ENCODE data around the gene PPHLN1. TPM values are rescaled to one million over a fixed set of nuclear protein-coding genes. Genes with fewer than 3 reads are reported as not detected.

PPHLN1 gene
- total RNA-seq, 2 donors from 2014 or later: 66.6 to 77.6 TPM

DNA sequence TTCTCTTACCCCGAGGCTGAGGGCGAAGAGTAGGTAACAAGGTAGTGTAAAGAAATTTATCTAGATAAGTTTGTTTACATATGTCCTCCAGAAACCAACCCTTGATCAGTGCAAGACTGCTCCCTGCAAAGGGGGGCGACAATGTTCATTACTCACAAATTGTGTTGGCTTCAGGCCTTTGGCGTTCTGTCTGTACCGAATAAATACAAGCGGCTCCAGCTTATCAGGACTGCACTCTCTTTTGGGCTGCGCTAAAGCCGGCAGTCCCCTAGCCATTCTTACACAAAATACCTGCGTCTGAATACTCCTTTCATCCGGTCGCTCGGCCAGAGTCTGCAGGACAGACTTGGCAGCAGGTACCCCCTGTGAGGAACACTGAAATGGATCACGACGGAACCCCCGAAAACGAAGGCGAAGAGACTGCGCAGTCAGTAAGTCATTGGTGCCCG, 116.4 kb downstream of the PPHLN1 start:
- H3K4me1 Mint-ChIP-seq: peaks cover 28% of the 10 kb centered on the region
- Histone ChIP-seq H3K27ac (ENCODE audit: low read depth, low read length) (no peak overlapping the region), H3K4me3 (ENCODE audit: low read length) (no peak overlapping the region), H3K4me1 (ENCODE audit: control insufficient read depth, insufficient read depth, low read length) (no peaks in the 10 kb centered on the region), H3K9me3 (ENCODE audit: control insufficient read depth, low read length) (peaks cover 39% of the 10 kb centered on the region), H3K9ac (ENCODE audit: extremely low read depth, low read length, poor library complexity, severe bottlenecking) (no peak overlapping the region), H3K27me3 (ENCODE audit: control insufficient read depth, insufficient read depth, low read length, poor library complexity, severe bottlenecking) (no peaks in the 10 kb centered on the region), H3K36me3 (ENCODE audit: control insufficient read depth, insufficient read depth, low read length) (peaks cover 66% of the 10 kb centered on the region)
- no peaks in the 10 kb centered on the region for H3K27me3 Mint-ChIP-seq (ENCODE audit: insufficient read depth)
- H3K27ac Mint-ChIP-seq: peak overlapping the region; percentile 84
- no peak for DNase-seq
- peaks cover 26% of the 10 kb centered on the region for H3K9me3 Mint-ChIP-seq
- peaks cover 59% of the 10 kb centered on the region for H3K36me3 Mint-ChIP-seq (ENCODE audit: low read depth)
- peak overlapping the region; percentile 8 for H3K4me3 Mint-ChIP-seq
- WGBS, 2 experiments (ENCODE audit: insufficient coverage in 1 of 2, insufficient read length in 1 of 2): 92 to 95% methylated on average over 14 to 19 of the region's 19 CpGs
- TF ChIP-seq, protein P1, sequence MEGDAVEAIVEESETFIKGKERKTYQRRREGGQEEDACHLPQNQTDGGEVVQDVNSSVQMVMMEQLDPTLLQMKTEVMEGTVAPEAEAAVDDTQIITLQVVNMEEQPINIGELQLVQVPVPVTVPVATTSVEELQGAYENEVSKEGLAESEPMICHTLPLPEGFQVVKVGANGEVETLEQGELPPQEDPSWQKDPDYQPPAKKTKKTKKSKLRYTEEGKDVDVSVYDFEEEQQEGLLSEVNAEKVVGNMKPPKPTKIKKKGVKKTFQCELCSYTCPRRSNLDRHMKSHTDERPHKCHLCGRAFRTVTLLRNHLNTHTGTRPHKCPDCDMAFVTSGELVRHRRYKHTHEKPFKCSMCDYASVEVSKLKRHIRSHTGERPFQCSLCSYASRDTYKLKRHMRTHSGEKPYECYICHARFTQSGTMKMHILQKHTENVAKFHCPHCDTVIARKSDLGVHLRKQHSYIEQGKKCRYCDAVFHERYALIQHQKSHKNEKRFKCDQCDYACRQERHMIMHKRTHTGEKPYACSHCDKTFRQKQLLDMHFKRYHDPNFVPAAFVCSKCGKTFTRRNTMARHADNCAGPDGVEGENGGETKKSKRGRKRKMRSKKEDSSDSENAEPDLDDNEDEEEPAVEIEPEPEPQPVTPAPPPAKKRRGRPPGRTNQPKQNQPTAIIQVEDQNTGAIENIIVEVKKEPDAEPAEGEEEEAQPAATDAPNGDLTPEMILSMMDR (conservative IDR thresholded peaks at IDR 0.05): no peak

DNA sequence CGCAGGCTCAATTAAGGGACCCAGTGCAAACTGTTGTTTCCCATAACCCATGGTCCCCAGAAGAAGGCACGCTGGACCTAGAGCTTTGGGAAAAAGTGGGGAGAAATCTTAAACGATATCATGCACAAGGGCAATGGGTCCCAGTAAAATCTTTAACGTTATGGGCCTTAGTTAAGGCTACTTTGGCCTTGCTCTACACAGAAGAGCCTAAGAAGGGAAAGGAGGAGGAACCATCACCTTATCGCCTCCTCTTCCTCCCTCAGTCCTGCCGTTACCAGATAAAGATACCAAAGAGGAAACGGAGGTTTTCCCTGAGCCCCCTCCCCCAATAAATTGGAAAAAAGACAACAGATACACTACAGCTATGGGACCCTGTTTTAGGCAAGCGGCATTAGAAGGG, 116.9 kb downstream of the PPHLN1 start:
- H3K4me1 Mint-ChIP-seq: peaks cover 31% of the 10 kb centered on the region
- H3K4me3 Mint-ChIP-seq: no peak overlapping the region

DNA sequence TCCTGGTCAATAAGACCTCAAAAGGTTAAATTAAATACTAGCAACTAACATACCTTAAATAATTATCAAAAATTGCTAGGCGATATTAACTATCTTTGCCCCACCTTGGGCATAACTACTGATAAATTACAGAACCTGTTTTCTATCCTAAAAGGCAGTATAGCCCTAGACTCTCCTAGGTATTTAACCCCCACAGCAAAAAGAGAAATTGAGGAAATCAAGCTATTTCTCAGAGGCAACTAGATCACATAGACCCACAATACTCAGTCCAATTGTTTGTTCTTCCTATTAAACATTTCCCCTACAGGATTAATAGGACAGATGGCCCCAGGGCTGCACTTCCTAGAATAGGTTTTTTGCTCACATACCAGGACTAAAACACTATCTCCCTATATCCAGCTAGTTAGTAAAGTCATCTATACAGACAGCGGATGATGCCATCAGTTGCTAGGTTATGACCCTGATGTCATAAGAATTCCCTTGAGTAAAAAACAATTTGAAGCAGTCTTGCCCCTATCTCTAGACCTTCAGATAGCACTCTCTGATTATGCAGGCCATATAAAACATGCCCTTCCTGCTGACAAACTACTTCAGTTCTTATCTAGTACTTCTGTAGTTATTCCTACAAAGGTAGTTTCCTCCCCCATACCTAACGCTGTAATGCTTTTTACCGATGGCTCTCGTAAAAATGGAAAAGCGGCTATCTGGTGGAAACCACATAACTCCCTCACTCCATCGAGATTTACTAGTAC, 118.4 kb downstream of the PPHLN1 start:
- peaks cover 77% of the 10 kb centered on the region for H3K36me3 Mint-ChIP-seq (ENCODE audit: low read depth)
- H3K9ac ChIP-seq (ENCODE audit: extremely low read depth, low read length, poor library complexity, severe bottlenecking): no peak overlapping the region

More for the DNA sequence above, 116.9 kb downstream of the PPHLN1 start:
- Histone ChIP-seq H3K4me3 (ENCODE audit: low read length) (no peak overlapping the region), H3K36me3 (ENCODE audit: control insufficient read depth, insufficient read depth, low read length) (peaks cover 71% of the 10 kb centered on the region), H3K27ac (ENCODE audit: low read depth, low read length) (no peak overlapping the region), H3K4me1 (ENCODE audit: control insufficient read depth, insufficient read depth, low read length) (no peaks in the 10 kb centered on the region), H3K9ac (ENCODE audit: extremely low read depth, low read length, poor library complexity, severe bottlenecking) (no peak overlapping the region), H3K27me3 (ENCODE audit: control insufficient read depth, insufficient read depth, low read length, poor library complexity, severe bottlenecking) (no peaks in the 10 kb centered on the region), H3K9me3 (ENCODE audit: control insufficient read depth, low read length) (peaks cover 39% of the 10 kb centered on the region)
- Mint-ChIP-seq H3K9me3 (peaks cover 26% of the 10 kb centered on the region), H3K36me3 (ENCODE audit: low read depth) (peaks cover 62% of the 10 kb centered on the region), H3K27ac (no peak overlapping the region), H3K27me3 (ENCODE audit: insufficient read depth) (no peaks in the 10 kb centered on the region)
- TF ChIP-seq, protein P1 (conservative IDR thresholded peaks at IDR 0.05): no peak
- no peak for DNase-seq
- WGBS, 2 experiments (ENCODE audit: insufficient coverage in 1 of 2, insufficient read length in 1 of 2): 94% methylated on average over 6 to 8 of the region's 8 CpGs

More for the DNA sequence above, 118.4 kb downstream of the PPHLN1 start:
- Mint-ChIP-seq H3K4me1 (peaks cover 32% of the 10 kb centered on the region), H3K27me3 (ENCODE audit: insufficient read depth) (no peaks in the 10 kb centered on the region), H3K4me3 (no peak overlapping the region), H3K9me3 (peaks cover 26% of the 10 kb centered on the region), H3K27ac (no peak overlapping the region)
- TF ChIP-seq, protein P1 (conservative IDR thresholded peaks at IDR 0.05): no peak
- Histone ChIP-seq H3K4me1 (ENCODE audit: control insufficient read depth, insufficient read depth, low read length) (no peaks in the 10 kb centered on the region), H3K27ac (ENCODE audit: low read depth, low read length) (no peak overlapping the region), H3K4me3 (ENCODE audit: low read length) (peak overlapping the region; percentile 11), H3K36me3 (ENCODE audit: control insufficient read depth, insufficient read depth, low read length) (peaks cover 84% of the 10 kb centered on the region), H3K27me3 (ENCODE audit: control insufficient read depth, insufficient read depth, low read length, poor library complexity, severe bottlenecking) (no peaks in the 10 kb centered on the region), H3K9me3 (ENCODE audit: control insufficient read depth, low read length) (peaks cover 39% of the 10 kb centered on the region)
- no peak for DNase-seq
- WGBS, 2 experiments (ENCODE audit: insufficient coverage in 1 of 2, insufficient read length in 1 of 2): 94 to 95% methylated on average over 7 of the region's 7 CpGs

Measured in endodermal cell (in vitro differentiated cells).